Spleen (tissue), 11 donors: Measurements from ENCODE around the gene PPP1CA. TPM values are rescaled to one million over a fixed set of nuclear protein-coding genes. Genes with fewer than 3 reads are reported as not detected.

Experiments used
- DNase-seq: peaks from one replicate; pipeline ENCODE4 v3.0.0-alpha.2; 2020
- H3K27ac ChIP-seq, 8 donors: fragments of 200-600 bp; sonication (generic) in 7 of 8; 1 replicate in 4 of 8; 2 replicates in 4 of 8; pipeline versions ENCODE4 v1.5.0 to v1.8.0; 2016 to 2021; ENCODE audit warnings: inconsistent platforms in 4 of 8, mild to moderate bottlenecking in 4 of 8, moderate library complexity in 1 of 8
- H3K27me3 ChIP-seq, 7 donors: fragments of 200-600 bp; sonication (generic) in 6 of 7; replicated peaks in 1 of 7; 1 replicate in 4 of 7; 2 replicates in 3 of 7; pipeline versions ENCODE4 v1.5.0 to v1.8.0; 2016 to 2021; ENCODE audit warnings: inconsistent platforms in 3 of 7, mild to moderate bottlenecking in 1 of 7
- H3K36me3 ChIP-seq, 6 donors: fragments of 200-600 bp; sonication (generic) in 5 of 6; 1 replicate in 4 of 6; 2 replicates in 2 of 6; pipeline versions ENCODE4 v1.5.0 to v1.8.0; 2016 to 2021; ENCODE audit warnings: inconsistent platforms in 2 of 6
- H3K4me1 ChIP-seq, 6 donors: fragments of 200-600 bp; sonication (generic) in 5 of 6; 1 replicate in 3 of 6; 2 replicates in 3 of 6; pipeline versions ENCODE4 v1.5.0 to v1.8.0; 2016 to 2021; ENCODE audit warnings: inconsistent platforms in 3 of 6
- H3K4me3 ChIP-seq, 8 donors: fragments of 200-600 bp; sonication (generic) in 7 of 8; 1 replicate in 4 of 8; 2 replicates in 4 of 8; pipeline versions ENCODE4 v1.5.0 to v1.8.0; 2016 to 2021; ENCODE audit warnings: inconsistent platforms in 4 of 8, mild to moderate bottlenecking in 4 of 8, moderate library complexity in 2 of 8
- H3K9me3 ChIP-seq, 8 donors: fragments of 200-600 bp; sonication (generic) in 7 of 8; 1 replicate in 4 of 8; 2 replicates in 4 of 8; pipeline versions ENCODE4 v1.5.0 to v1.8.0; 2016 to 2021; ENCODE audit warnings: inconsistent platforms in 4 of 8
- CTCF ChIP-seq, 11 experiments: fragments of 200-600 bp in 7 of 11; fragments of 450-650 bp in 4 of 11; sonication (generic) in 4 of 11; IDR thresholded peaks in 8 of 11; conservative IDR thresholded peaks in 3 of 11; 1 replicate in 7 of 11; 2 replicates in 4 of 11; pipeline versions ENCODE4 v1.4.0 to v1.8.0; 2016 to 2021; ENCODE audit warnings: antibody characterized with exemption in 11 of 11, inconsistent platforms in 4 of 11, mild to moderate bottlenecking in 1 of 11
- POLR2A ChIP-seq, 3 donors: fragments of 450-650 bp; IDR thresholded peaks; one replicate each; pipeline ENCODE4 v1.5.1; 2017; ENCODE audit warnings: antibody characterized with exemption in 3 of 3, mild to moderate bottlenecking in 1 of 3
- POLR2AphosphoS5 ChIP-seq, 3 donors: sonication (generic); formaldehyde crosslinking; IDR thresholded peaks; one replicate each; pipeline ENCODE4 v1.5.1; 2017; ENCODE audit warnings: antibody characterized with exemption in 3 of 3
- WGBS, 5 donors: extraction: QIAGEN DNeasy Blood & Tissue Kit in 3 of 5; methylation state at CpG; one replicate each; pipeline versions ENCODE4 v1.1.5 to v1.1.7; 2013 to 2018; 5-methylcytosine and 5-hydroxymethylcytosine counted together
- intact Hi-C: fragments of 100-400 bp; cut with DNase I; formaldehyde crosslinking; loops from one replicate; pipeline ENCODE4 v1.15.0; 2023; ENCODE audit warnings: low total_unique reads
- polyA plus RNA-seq, 3 donors: library from polyadenylated mRNA; stranded (reverse); fragments of 200-250 nt; gene quantifications; one replicate each; pipeline ENCODE4 v1.2.1, GENCODE V29; 2013
- total RNA-seq, 7 donors: library from RNA; depleted of rRNA in 3 of 7; stranded (reverse); fragments of >200 nt in 3 of 7; fragmentation: NEBNext Ultra II Directional in 4 of 7; extraction: Animal tissue kit (Norgen Biotek cat#: 25700) in 4 of 7; gene quantifications; one replicate each; pipeline versions ENCODE4 v1.1.0 to v1.2.1, GENCODE V29; 2016 to 2021
- donor health status: healthy with polysubstance abuse.
- donor health status: DM: no; HTN: no; CAD: no; lungs with moderate emphysema.
- donor health status: DM: no; HTN: no; CAD: no.
- donor health status: Bipolar disorder and iron deficiency.
- donor health status: healthy.
- donor health status: DM: no; HTN: no; CAD: no.
- donor health status: DM: yes; HTN: yes; CAD: no.

The PPP1CA gene
- total and polyA plus RNA-seq, 10 donors, result 147 to 207 (median 158) TPM

DNA sequence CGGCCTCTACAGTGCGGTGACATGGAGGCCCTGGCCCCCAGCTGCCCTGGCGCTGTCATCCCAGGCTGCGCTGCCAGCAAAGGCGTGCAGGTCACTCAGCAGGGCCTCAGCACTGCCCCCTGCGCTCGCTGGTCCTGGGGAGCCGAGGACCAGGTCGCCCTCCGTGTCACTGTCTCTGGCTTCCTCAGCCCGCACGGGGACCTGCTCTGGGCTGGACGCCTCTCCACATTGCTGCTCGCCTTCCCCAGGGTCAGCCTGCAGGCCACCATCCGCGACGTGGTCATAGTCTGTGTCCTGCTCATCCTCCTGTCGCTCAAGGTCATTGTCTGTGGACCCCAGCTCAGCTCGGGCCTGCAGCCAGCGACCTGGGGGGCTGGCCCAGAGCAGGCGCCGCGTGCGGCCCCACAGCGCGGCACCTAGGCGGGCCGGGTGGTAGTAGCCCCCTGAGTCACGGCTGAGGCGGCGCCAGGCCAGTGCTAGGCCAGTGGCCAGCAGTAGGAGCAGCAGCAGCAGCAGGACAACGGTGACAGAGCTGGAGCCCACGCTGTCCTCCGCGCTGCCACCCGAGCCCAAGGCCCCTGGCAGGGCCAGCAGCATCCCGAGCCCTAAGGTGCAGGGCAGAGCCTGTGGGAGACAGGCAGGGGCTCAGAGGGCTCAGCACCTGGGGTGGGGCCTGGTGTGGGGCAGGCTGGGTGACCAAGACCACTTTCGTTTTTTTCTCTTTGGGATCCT, 34.2 kb upstream of the PPP1CA start:
- H3K27me3 ChIP-seq, result no peaks in the 10 kb centered on the region
- 44 to 78% (median 72%) methylated on average over 20 to 38 of the region's 38 CpGs for WGBS, 5 donors
- TF ChIP-seq POLR2A (IDR thresholded peaks at IDR 0.05), result peak in 1 of 3 donors; percentile 11
- peak; percentile 23 to 78 (median 46) for TF ChIP-seq POLR2AphosphoS5 (IDR thresholded peaks at IDR 0.05)
- TF ChIP-seq CTCF (IDR thresholded peaks at IDR 0.05 in 8 of 11, conservative IDR thresholded peaks at IDR 0.05 in 3 of 11), result no peak

DNA sequence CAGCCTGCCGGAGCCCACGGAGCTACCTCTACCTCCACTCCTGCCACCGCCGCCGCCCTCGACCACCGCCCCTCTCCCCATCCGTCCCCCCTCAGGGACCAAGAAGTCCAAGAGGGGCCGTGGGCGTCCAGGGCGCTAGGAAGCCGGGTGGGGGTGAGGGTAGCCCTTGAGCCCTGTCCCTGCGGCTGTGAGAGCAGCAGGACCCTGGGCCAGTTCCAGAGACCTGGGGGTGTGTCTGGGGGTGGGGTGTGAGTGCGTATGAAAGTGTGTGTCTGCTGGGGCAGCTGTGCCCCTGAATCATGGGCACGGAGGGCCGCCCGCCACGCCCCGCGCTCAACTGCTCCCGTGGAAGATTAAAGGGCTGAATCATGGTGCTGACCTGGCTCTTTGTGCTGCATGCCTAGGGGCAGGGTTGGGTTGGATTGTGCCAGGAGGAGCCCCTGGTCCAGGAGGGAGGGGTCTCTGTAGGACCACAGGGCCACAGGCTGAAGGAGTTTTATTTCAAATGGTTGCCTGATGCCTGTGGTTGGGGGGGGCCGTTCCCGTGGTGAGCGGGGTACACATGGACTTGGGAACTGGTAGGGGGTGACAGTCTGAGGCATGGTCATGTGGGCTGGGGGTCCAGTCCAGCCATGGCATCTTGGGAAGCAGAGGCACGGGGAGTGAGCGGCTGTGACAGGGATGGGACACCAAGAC, 33.5 kb upstream of the PPP1CA start:
- intact Hi-C loops, result no loop called here
- H3K27ac ChIP-seq, result peak overlapping the region in 6 of 8 donors; percentile 5 to 97 (median 91)
- WGBS, 5 donors, result 53 to 76% (median 63%) methylated on average over 19 to 26 of the region's 26 CpGs
- no peak for TF ChIP-seq POLR2A (IDR thresholded peaks at IDR 0.05)
- peak in 1 of 3 donors; percentile 11 for TF ChIP-seq POLR2AphosphoS5 (IDR thresholded peaks at IDR 0.05)
- no peaks in the 10 kb centered on the region for H3K9me3 ChIP-seq
- H3K27me3 ChIP-seq, result no peaks in the 10 kb centered on the region
- H3K4me1 ChIP-seq, result peaks cover 30 to 100% (median 84%) of the 10 kb centered on the region in 6 donors
- peak overlapping the region; percentile 67 to 95 (median 76) for H3K4me3 ChIP-seq
- peaks cover 6 to 99% (median 53%) of the 10 kb centered on the region in 6 donors for H3K36me3 ChIP-seq
- DNase-seq, result no peak

More for the DNA sequence above, 34.2 kb upstream of the PPP1CA start:
- Histone ChIP-seq H3K4me3 (peak overlapping the region; percentile 67 to 95 (median 76)), H3K4me1 (peaks cover 37 to 100% (median 88%) of the 10 kb centered on the region in 6 donors), H3K9me3 (no peaks in the 10 kb centered on the region), H3K36me3 (peaks cover 6 to 99% (median 53%) of the 10 kb centered on the region in 6 donors), H3K27ac (peak overlapping the region in 7 of 8 donors; percentile 48 to 97 (median 94))
- peak; percentile 86 for DNase-seq
- intact Hi-C loops, result no loop called here

DNA sequence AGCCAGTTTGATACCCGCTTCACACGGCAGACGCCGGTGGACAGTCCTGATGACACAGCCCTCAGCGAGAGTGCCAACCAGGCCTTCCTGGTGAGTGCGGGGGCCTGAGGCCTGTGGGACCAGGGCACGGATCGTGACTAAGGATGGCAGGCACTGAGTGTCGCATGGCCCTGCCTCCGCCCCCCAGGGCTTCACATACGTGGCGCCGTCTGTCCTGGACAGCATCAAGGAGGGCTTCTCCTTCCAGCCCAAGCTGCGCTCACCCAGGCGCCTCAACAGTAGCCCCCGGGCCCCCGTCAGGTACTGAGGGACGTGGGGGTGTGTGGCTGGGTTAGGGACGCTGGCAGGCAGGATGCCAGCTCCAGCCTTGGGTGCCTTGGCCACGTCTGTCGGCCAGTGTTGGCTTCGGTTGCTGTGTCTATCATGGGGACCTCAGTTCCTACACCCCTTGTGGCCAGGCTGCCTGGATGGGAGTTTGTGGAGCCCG, 32.8 kb upstream of the PPP1CA start:
- TF ChIP-seq CTCF (IDR thresholded peaks at IDR 0.05 in 8 of 11, conservative IDR thresholded peaks at IDR 0.05 in 3 of 11) (no peak), POLR2A (IDR thresholded peaks at IDR 0.05) (no peak), POLR2AphosphoS5 (IDR thresholded peaks at IDR 0.05) (peak; percentile 77 to 84 (median 79))
- Histone ChIP-seq H3K4me1 (peaks cover 26 to 100% (median 83%) of the 10 kb centered on the region in 6 donors), H3K27me3 (no peaks in the 10 kb centered on the region), H3K36me3 (peaks cover 6 to 99% (median 55%) of the 10 kb centered on the region in 6 donors), H3K9me3 (no peaks in the 10 kb centered on the region), H3K4me3 (peak overlapping the region in 6 of 8 donors; percentile 67 to 95 (median 76)), H3K27ac (peak overlapping the region in 7 of 8 donors; percentile 28 to 97 (median 87))
- DNase-seq, result peak; percentile 86
- intact Hi-C loops, result no loop called here
- 57 to 75% (median 70%) methylated on average over 20 to 23 of the region's 23 CpGs; no CpG with 5 or more reads in 1 of the 5 donors for WGBS, 5 donors

DNA sequence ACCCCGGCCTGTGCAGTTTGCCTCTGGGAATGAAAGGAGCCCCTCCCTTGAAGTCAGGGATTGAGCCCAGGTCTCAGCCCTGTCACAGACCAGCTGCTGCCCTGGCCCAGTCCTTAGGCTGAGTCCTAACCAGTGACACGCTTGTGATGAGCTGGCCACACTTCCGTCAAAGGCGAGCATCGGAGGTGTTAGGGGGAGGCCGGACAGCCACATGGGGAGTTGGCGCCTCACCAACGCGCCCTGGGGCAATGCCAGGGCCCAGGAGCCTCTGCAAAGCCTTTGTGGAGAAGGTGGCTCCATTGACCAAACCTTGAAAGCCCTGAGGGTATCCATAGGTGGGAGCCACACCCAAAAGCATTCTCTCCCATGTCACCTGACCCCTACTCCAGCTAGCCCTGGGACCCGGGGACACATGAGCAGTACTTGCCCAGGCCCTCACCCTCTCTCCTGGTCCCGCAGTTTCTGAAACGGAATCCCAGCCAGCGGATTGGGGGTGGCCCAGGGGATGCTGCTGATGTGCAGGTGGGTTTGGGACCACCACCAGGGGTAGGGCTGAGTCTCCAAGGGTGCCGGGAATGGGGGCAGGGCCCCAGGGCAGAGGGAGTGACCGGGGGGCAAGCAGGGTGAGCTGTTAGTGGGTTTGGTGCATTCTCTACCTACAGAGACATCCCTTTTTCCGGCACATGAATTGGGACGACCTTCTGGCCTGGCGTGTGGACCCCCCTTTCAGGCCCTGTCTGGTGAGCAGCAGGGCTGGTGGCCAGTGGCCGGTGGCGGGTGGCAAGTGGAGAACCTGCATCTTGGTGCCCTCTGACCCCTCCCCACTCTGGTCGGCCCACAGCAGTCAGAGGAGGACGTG, 32.1 kb upstream of the PPP1CA start:
- WGBS, 5 donors, result 64 to 81% (median 78%) methylated on average over 19 to 22 of the region's 22 CpGs
- H3K36me3 ChIP-seq, result peaks cover 6 to 96% (median 56%) of the 10 kb centered on the region in 6 donors

More for the DNA sequence above, 32.1 kb upstream of the PPP1CA start:
- TF ChIP-seq POLR2A (IDR thresholded peaks at IDR 0.05) (no peak), POLR2AphosphoS5 (IDR thresholded peaks at IDR 0.05) (peak; percentile 17 to 55 (median 45))
- peaks cover 28 to 100% (median 83%) of the 10 kb centered on the region in 6 donors for H3K4me1 ChIP-seq
- intact Hi-C loops, result no loop called here
- H3K27ac ChIP-seq, result peak overlapping the region in 7 of 8 donors; percentile 28 to 97 (median 87)
- DNase-seq, result peak; percentile 80
- H3K4me3 ChIP-seq, result peak overlapping the region in 1 of 8 donors; percentile 95
- H3K9me3 ChIP-seq, result no peaks in the 10 kb centered on the region
- no peaks in the 10 kb centered on the region for H3K27me3 ChIP-seq
